ENCODE results near the gene TERT. TPM values are rescaled to one million over a fixed set of nuclear protein-coding genes. Genes with fewer than 3 reads are reported as not detected.

Gene TERT
- total and polyA plus RNA-seq, 2 of the 13 experiments (the other 11 are each of a cell fraction or from before 2014, with no cell fraction given), result 4.3 to 5.9 TPM

DNA sequence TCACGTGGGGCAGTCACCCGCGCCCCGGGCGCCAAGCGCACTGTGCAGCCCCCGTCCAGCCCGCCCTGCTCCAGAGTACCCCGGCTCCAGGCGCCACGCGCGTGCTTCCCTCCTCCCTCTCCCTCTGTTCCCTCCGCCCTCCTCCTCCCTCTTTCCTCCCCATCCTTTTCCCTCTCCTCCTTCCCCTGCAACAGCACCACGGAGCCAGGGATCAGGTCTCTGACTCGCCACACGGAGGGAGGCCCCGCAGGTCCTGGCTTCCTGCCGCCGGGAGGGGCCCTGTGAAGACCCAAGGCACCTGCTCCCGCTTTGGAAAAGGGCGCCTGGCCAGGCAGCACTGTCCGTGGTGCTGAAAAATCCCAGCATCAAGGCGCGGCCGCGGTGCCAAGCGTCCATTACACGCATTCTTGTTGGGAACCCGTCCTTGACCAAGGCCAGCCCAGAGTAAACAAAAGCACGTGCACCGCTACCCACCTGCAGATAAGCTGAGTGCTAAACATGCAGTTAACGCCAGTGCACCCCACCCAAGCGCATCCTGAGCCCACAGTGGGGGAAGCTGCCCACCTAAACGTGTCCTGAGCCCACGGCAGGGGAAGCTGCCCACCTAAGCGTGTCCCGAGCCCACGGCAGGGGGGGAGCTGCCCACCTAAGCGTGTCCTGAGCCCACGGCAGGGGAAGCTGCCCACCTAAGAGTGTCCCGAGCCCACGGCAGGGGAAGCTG, 48.0 kb downstream of the TERT start (continued):
- peak; percentile 53; the same call in 1 of the 2 replicates for TF ChIP-seq ISL2 (CRISPR knock-in tag; IDR thresholded peaks at IDR 0.05)
- 0 out of 2 replicates have a peak, but pooled peaks have one; percentile 26 for TF ChIP-seq BCL3 (CRISPR knock-in tag; IDR thresholded peaks at IDR 0.05)
- peak; percentile 97 for TF ChIP-seq DNMT3B (CRISPR knock-in tag; conservative IDR thresholded peaks at IDR 0.05)
- no peak for TF ChIP-seq HMGA1 (CRISPR knock-in tag; conservative IDR thresholded peaks at IDR 0.05)
- TF ChIP-seq HBP1 (CRISPR knock-in tag; IDR thresholded peaks at IDR 0.05; ENCODE audit: low read depth), result no peak
- no peak for TF ChIP-seq ZNF776 (CRISPR knock-in tag; IDR thresholded peaks at IDR 0.05)
- TF ChIP-seq, protein P1, sequence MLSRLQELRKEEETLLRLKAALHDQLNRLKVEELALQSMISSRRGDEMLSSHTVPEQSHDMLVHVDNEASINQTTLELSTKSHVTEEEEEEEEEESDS (CRISPR knock-in tag; IDR thresholded peaks at IDR 0.05; ENCODE audit: borderline replicate concordance), result no peak
- no peak for TF ChIP-seq ZNF180 (CRISPR knock-in tag; IDR thresholded peaks at IDR 0.05; ENCODE audit: borderline replicate concordance, low read depth)
- no peak for TF ChIP-seq ZNF674 (CRISPR knock-in tag; IDR thresholded peaks at IDR 0.05; ENCODE audit: low read depth)
- no peak for TF ChIP-seq HHEX (CRISPR knock-in tag; IDR thresholded peaks at IDR 0.05)
- TF ChIP-seq ZNF335 (CRISPR knock-in tag; IDR thresholded peaks at IDR 0.05), result peak; percentile 57; the same call in 1 of the 2 replicates
- TF ChIP-seq ZIK1 (CRISPR knock-in tag; IDR thresholded peaks at IDR 0.05; ENCODE audit: borderline replicate concordance, low read depth), result peak; percentile 93
- TF ChIP-seq CBX2 (IDR thresholded peaks at IDR 0.05; ENCODE audit: low read depth, low read length), result no peak
- TF ChIP-seq CBX2 (CRISPR knock-in tag; IDR thresholded peaks at IDR 0.05; ENCODE audit: low read depth), result no peak
- 0 out of 2 replicates have a peak, but pooled peaks have one; percentile 24 for TF ChIP-seq KAT8 (CRISPR knock-in tag; IDR thresholded peaks at IDR 0.05)
- TF ChIP-seq ARNTL (CRISPR knock-in tag; IDR thresholded peaks at IDR 0.05), result peak; percentile 79
- TF ChIP-seq ZNF230 (CRISPR knock-in tag; IDR thresholded peaks at IDR 0.05), result peak; percentile 77; the same call in 1 of the 2 replicates
- TF ChIP-seq, protein P2, sequence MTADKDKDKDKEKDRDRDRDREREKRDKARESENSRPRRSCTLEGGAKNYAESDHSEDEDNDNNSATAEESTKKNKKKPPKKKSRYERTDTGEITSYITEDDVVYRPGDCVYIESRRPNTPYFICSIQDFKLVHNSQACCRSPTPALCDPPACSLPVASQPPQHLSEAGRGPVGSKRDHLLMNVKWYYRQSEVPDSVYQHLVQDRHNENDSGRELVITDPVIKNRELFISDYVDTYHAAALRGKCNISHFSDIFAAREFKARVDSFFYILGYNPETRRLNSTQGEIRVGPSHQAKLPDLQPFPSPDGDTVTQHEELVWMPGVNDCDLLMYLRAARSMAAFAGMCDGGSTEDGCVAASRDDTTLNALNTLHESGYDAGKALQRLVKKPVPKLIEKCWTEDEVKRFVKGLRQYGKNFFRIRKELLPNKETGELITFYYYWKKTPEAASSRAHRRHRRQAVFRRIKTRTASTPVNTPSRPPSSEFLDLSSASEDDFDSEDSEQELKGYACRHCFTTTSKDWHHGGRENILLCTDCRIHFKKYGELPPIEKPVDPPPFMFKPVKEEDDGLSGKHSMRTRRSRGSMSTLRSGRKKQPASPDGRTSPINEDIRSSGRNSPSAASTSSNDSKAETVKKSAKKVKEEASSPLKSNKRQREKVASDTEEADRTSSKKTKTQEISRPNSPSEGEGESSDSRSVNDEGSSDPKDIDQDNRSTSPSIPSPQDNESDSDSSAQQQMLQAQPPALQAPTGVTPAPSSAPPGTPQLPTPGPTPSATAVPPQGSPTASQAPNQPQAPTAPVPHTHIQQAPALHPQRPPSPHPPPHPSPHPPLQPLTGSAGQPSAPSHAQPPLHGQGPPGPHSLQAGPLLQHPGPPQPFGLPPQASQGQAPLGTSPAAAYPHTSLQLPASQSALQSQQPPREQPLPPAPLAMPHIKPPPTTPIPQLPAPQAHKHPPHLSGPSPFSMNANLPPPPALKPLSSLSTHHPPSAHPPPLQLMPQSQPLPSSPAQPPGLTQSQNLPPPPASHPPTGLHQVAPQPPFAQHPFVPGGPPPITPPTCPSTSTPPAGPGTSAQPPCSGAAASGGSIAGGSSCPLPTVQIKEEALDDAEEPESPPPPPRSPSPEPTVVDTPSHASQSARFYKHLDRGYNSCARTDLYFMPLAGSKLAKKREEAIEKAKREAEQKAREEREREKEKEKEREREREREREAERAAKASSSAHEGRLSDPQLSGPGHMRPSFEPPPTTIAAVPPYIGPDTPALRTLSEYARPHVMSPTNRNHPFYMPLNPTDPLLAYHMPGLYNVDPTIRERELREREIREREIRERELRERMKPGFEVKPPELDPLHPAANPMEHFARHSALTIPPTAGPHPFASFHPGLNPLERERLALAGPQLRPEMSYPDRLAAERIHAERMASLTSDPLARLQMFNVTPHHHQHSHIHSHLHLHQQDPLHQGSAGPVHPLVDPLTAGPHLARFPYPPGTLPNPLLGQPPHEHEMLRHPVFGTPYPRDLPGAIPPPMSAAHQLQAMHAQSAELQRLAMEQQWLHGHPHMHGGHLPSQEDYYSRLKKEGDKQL (CRISPR knock-in tag; IDR thresholded peaks at IDR 0.05; ENCODE audit: low read depth), result no peak
- peak; percentile 58; the same call in 1 of the 2 replicates for TF ChIP-seq REPIN1 (CRISPR knock-in tag; IDR thresholded peaks at IDR 0.05; ENCODE audit: borderline replicate concordance, low read depth)
- no peak for TF ChIP-seq BATF2 (CRISPR knock-in tag; IDR thresholded peaks at IDR 0.05)
- TF ChIP-seq ZNF138 (CRISPR knock-in tag; IDR thresholded peaks at IDR 0.05; ENCODE audit: low read depth), result no peak
- TF ChIP-seq SAP130 (CRISPR knock-in tag; IDR thresholded peaks at IDR 0.05; ENCODE audit: low read depth), result peak; percentile 64

Measured in HepG2 (cell line).